Stimulated activated effector memory CD8-positive, alpha-beta T cell treated with anti-CD3 and anti-CD28 coated beads, Interleukin-12 subunit alpha, Interleukin-12 subunit beta, amount 100 ng/mL, for 72 hours (primary cell): ENCODE data around the gene EDEM1.

Experiments used
- ATAC-seq: fragments of 150-1000 bp; cut with Tn5 transposase; 2 replicates; pipeline ENCODE4 v1.10.0; 2021
- DNase-seq, 2 donors: peaks; one replicate each; pipeline ENCODE4 v3.0.0; 2021 to 2022; ENCODE audit warnings: low spot score in 2 of 2
- H3K27ac Mint-ChIP-seq: one replicate; pipeline ENCODE4 v1.8.0; 2022; ENCODE audit warnings: mild to moderate bottlenecking, mixed read lengths
- H3K36me3 Mint-ChIP-seq: one replicate; pipeline ENCODE4 v1.8.0; 2022; ENCODE audit warnings: mild to moderate bottlenecking, mixed read lengths
- H3K4me1 Mint-ChIP-seq: one replicate; pipeline ENCODE4 v1.8.0; 2022; ENCODE audit warnings: mixed read lengths
- H3K4me3 Mint-ChIP-seq: one replicate; pipeline ENCODE4 v1.8.0; 2022; ENCODE audit warnings: mild to moderate bottlenecking, mixed read lengths
- H3K9me3 Mint-ChIP-seq: one replicate; pipeline ENCODE4 v1.8.0; 2022; ENCODE audit warnings: mixed read lengths

The EDEM1 gene

GRCh38 chr3:5254281-5255048 lies 67.0 kb downstream of the EDEM1 start:
- no peak overlapping the region for H3K4me3 Mint-ChIP-seq
- no peak for ATAC-seq
- H3K36me3 Mint-ChIP-seq: no peaks in the 10 kb centered on the region
- no peaks in the 10 kb centered on the region for H3K4me1 Mint-ChIP-seq
- no peaks in the 10 kb centered on the region for H3K9me3 Mint-ChIP-seq
- H3K27ac Mint-ChIP-seq: no peak overlapping the region
- no peak for DNase-seq

GRCh38 chr3:5255404-5256344 lies 68.2 kb downstream of the EDEM1 start:
- DNase-seq: no peak
- Mint-ChIP-seq H3K4me1 (no peaks in the 10 kb centered on the region), H3K9me3 (no peaks in the 10 kb centered on the region), H3K27ac (no peak overlapping the region), H3K4me3 (no peak overlapping the region), H3K36me3 (no peaks in the 10 kb centered on the region)
- no peak for ATAC-seq

- Mint-ChIP-seq H3K4me3 (no peak overlapping the region), H3K9me3 (no peaks in the 10 kb centered on the region)
Observed at GRCh38 chr3:5258526-5258925, 71.0 kb downstream of the EDEM1 start.

GRCh38 chr3:5260992-5261501 lies 73.5 kb downstream of the EDEM1 start:
- peak overlapping the region; percentile 4 for H3K27ac Mint-ChIP-seq

More at GRCh38 chr3:5258526-5258925, 71.0 kb downstream of the EDEM1 start:
- H3K4me1 Mint-ChIP-seq: no peaks in the 10 kb centered on the region
- ATAC-seq: no peak
- no peak overlapping the region for H3K27ac Mint-ChIP-seq
- DNase-seq: no peak
- no peaks in the 10 kb centered on the region for H3K36me3 Mint-ChIP-seq

GRCh38 chr3:5262507-5262906 lies 75.0 kb downstream of the EDEM1 start:
- DNase-seq (no peak), ATAC-seq (no peak)
- H3K27ac Mint-ChIP-seq: no peak overlapping the region
- H3K4me3 Mint-ChIP-seq: no peak overlapping the region
- no peaks in the 10 kb centered on the region for H3K36me3 Mint-ChIP-seq
- H3K9me3 Mint-ChIP-seq: no peaks in the 10 kb centered on the region
- no peaks in the 10 kb centered on the region for H3K4me1 Mint-ChIP-seq

More at GRCh38 chr3:5260992-5261501, 73.5 kb downstream of the EDEM1 start:
- DNase-seq (no peak), ATAC-seq (no peak)
- H3K4me3 Mint-ChIP-seq: no peak overlapping the region
- no peaks in the 10 kb centered on the region for H3K4me1 Mint-ChIP-seq
- H3K36me3 Mint-ChIP-seq: no peaks in the 10 kb centered on the region
- H3K9me3 Mint-ChIP-seq: no peaks in the 10 kb centered on the region

GRCh38 chr3:5264093-5264600 lies 76.6 kb downstream of the EDEM1 start:
- Mint-ChIP-seq H3K9me3 (no peaks in the 10 kb centered on the region), H3K4me1 (no peaks in the 10 kb centered on the region), H3K27ac (no peak overlapping the region), H3K36me3 (no peaks in the 10 kb centered on the region), H3K4me3 (no peak overlapping the region)
- DNase-seq (no peak), ATAC-seq (no peak)

- H3K9me3 Mint-ChIP-seq: no peaks in the 10 kb centered on the region
- no peak overlapping the region for H3K4me3 Mint-ChIP-seq
- no peak overlapping the region for H3K27ac Mint-ChIP-seq
- no peak for DNase-seq
- no peak for ATAC-seq
- H3K36me3 Mint-ChIP-seq: no peaks in the 10 kb centered on the region
- no peaks in the 10 kb centered on the region for H3K4me1 Mint-ChIP-seq
Observed at GRCh38 chr3:5264896-5265770, 77.6 kb downstream of the EDEM1 start.

- Mint-ChIP-seq H3K9me3 (no peaks in the 10 kb centered on the region), H3K27ac (no peak overlapping the region), H3K4me1 (no peaks in the 10 kb centered on the region), H3K36me3 (no peaks in the 10 kb centered on the region), H3K4me3 (no peak overlapping the region)
- no peak for DNase-seq
- ATAC-seq: no peak
Observed at GRCh38 chr3:5267252-5267651, 79.7 kb downstream of the EDEM1 start.

GRCh38 chr3:5267889-5268288 lies 80.4 kb downstream of the EDEM1 start:
- Mint-ChIP-seq H3K4me1 (no peaks in the 10 kb centered on the region), H3K9me3 (no peaks in the 10 kb centered on the region), H3K36me3 (no peaks in the 10 kb centered on the region), H3K27ac (no peak overlapping the region), H3K4me3 (no peak overlapping the region)
- ATAC-seq: no peak
- no peak for DNase-seq
